Measurements from ENCODE around the gene MRPL10. TPM values are rescaled to one million over a fixed set of nuclear protein-coding genes. Genes with fewer than 3 reads are reported as not detected.

Gene MRPL10
- total and polyA plus RNA-seq, 2 donors (not counting 3 experiments of a cell fraction or from before 2014, with no cell fraction given), result 43.4 to 84.0 TPM

DNA sequence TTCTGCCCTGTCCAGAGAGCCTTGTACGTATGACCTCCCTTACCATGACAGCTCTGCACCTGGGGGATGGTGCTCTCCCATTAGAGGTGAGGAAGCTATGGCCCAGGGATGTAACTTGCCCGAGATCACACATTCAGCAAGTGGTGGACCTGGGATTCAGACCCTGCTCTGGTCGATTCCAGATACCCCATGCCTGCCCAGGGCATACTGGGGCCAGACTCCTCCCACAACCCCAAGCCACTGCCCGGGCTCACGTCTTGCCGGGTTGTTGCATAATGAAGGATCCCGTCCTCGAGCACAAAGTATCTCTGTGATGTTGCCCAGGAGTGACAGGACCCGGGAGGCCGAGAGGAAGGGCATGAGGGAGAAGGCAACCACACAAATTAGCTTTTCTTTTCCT is 11.9 kb downstream of the MRPL10 start:
- TF ChIP-seq POLR2A (IDR thresholded peaks at IDR 0.05; ENCODE audit: low read depth, low read length) (no peak), MYC (IDR thresholded peaks at IDR 0.05; ENCODE audit: low read depth, low read length) (no peak)
- TF ChIP-seq, protein P1, sequence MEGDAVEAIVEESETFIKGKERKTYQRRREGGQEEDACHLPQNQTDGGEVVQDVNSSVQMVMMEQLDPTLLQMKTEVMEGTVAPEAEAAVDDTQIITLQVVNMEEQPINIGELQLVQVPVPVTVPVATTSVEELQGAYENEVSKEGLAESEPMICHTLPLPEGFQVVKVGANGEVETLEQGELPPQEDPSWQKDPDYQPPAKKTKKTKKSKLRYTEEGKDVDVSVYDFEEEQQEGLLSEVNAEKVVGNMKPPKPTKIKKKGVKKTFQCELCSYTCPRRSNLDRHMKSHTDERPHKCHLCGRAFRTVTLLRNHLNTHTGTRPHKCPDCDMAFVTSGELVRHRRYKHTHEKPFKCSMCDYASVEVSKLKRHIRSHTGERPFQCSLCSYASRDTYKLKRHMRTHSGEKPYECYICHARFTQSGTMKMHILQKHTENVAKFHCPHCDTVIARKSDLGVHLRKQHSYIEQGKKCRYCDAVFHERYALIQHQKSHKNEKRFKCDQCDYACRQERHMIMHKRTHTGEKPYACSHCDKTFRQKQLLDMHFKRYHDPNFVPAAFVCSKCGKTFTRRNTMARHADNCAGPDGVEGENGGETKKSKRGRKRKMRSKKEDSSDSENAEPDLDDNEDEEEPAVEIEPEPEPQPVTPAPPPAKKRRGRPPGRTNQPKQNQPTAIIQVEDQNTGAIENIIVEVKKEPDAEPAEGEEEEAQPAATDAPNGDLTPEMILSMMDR (IDR thresholded peaks at IDR 0.05; ENCODE audit: extremely low read depth in 1 of 2, insufficient read depth in 1 of 2, low read depth in 1 of 2, low read length in 2 of 2), result no peak
- Histone ChIP-seq H3K9me3 (replicated peaks; ENCODE audit: control insufficient read depth, insufficient read depth, low read length) (no peaks in the 10 kb centered on the region), H3K36me3 (ENCODE audit: control insufficient read depth in 2 of 2, extremely low read depth in 1 of 2, insufficient read depth in 2 of 2, low read length in 2 of 2) (peaks cover 3 to 42% of the 10 kb centered on the region in 2 experiments), H3K4me1 (ENCODE audit: control insufficient read depth, extremely low read depth, insufficient read depth, low read length) (peaks cover 17% of the 10 kb centered on the region), H2AFZ (ENCODE audit: low read depth, low read length) (no peak overlapping the region), H3K4me3 (replicated peaks in 1 of 3; ENCODE audit: insufficient read depth in 1 of 3, low read depth in 1 of 3, low read length in 3 of 3) (no peak overlapping the region), H4K20me1 (replicated peaks; ENCODE audit: control insufficient read depth, extremely low read depth, insufficient read depth, low read length) (no peaks in the 10 kb centered on the region), H3K9ac (replicated peaks; ENCODE audit: extremely low read depth, insufficient read depth, low read length) (no peak overlapping the region), H3K27ac (ENCODE audit: insufficient read depth, low read depth, low read length) (no peak overlapping the region), H3K27me3 (ENCODE audit: control insufficient read depth in 2 of 2, insufficient read depth in 2 of 2, low read length in 2 of 2) (no peaks in the 10 kb centered on the region), H3K9me1 (replicated peaks; ENCODE audit: control insufficient read depth, extremely low read depth, insufficient read depth, low read length) (no peaks in the 10 kb centered on the region), H3K4me2 (ENCODE audit: insufficient read depth, low read length) (no peak overlapping the region), H3K79me2 (ENCODE audit: control insufficient read depth, insufficient read depth, low read length) (peaks cover 9% of the 10 kb centered on the region)
- DNase-seq (ENCODE audit: low read depth, low spot score), result no peak
- POLR2A ChIA-PET, result no interaction called here
- intact Hi-C loops (cut with micrococcal nuclease) (no loop called here), dilution Hi-C loops (cut with MboI; ENCODE audit: extremely low pct_ligation_motif_present, low sequenced_read_pairs) (no loop called here)
- BruUV-seq (replicated peaks), result no TSS peak
- no peak for FAIRE-seq
- CTCF ChIA-PET, result no interaction called here

DNA sequence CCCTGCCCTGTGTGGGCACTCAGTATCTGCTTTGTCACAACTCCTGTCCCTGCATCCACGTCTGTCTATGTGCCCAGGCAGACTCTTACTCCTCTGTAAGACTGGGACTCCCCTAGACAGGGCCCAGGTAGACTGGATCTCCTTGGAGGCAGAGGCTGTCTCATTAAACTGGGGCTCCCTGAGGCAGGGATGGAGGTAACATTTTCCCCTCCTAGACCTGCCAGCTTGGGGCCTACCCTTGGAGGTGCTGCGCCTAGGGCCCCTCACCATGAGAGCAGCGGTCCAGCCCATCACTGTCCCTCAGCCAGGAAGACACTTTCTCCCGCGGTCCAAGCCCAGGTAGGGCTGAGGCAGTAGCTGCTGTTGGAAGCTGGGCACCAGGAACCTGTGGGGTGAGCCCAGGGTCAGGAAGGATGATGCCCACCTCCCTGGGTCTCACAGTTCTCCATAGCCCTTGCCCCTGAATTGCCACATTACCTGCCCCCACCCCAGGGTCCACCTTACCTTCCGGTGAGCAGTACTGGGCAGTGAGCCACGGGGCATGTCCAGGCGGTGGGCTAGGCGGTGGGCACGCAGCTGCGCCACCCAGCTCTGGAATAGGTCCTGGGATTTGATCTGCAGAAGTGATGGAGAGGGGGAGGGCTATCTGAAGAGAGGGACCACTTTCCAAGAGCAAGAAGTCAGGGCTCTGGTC is 13.2 kb downstream of the MRPL10 start:
- H3K4me3 ChIP-seq (replicated peaks in 1 of 3; ENCODE audit: insufficient read depth in 1 of 3, low read depth in 1 of 3, low read length in 3 of 3), result no peak overlapping the region
- TF ChIP-seq, protein P2, sequence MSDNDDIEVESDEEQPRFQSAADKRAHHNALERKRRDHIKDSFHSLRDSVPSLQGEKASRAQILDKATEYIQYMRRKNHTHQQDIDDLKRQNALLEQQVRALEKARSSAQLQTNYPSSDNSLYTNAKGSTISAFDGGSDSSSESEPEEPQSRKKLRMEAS (IDR thresholded peaks at IDR 0.05; ENCODE audit: insufficient read depth, insufficient read length), result no peak
- no peak for TF ChIP-seq MYC (IDR thresholded peaks at IDR 0.05; ENCODE audit: low read depth, low read length)
- TF ChIP-seq FOS (IDR thresholded peaks at IDR 0.05; ENCODE audit: borderline replicate concordance, insufficient read depth, low read length), result no peak
- TF ChIP-seq, protein P1 (IDR thresholded peaks at IDR 0.05; ENCODE audit: extremely low read depth in 1 of 2, insufficient read depth in 1 of 2, low read depth in 1 of 2, low read length in 2 of 2), result no peak
- no peak for TF ChIP-seq POLR2AphosphoS5 (IDR thresholded peaks at IDR 0.05; ENCODE audit: insufficient read depth, low read depth, low read length)
- no peak for TF ChIP-seq POLR2A (IDR thresholded peaks at IDR 0.05; ENCODE audit: low read depth, low read length)
- no peak for TF ChIP-seq JUN (IDR thresholded peaks at IDR 0.05; ENCODE audit: borderline replicate concordance, insufficient read depth, insufficient read length, low read depth)
- TF ChIP-seq EZH2 (IDR thresholded peaks at IDR 0.05; ENCODE audit: borderline replicate concordance, low read depth, low read length, severe bottlenecking), result no peak
- no peak for TF ChIP-seq GATA2 (IDR thresholded peaks at IDR 0.05; ENCODE audit: insufficient read depth, insufficient read length, low read depth, low read length)
- FAIRE-seq, result no peak
- POLR2A ChIA-PET, result no interaction called here
- H3K4me1 ChIP-seq (ENCODE audit: control insufficient read depth, extremely low read depth, insufficient read depth, low read length), result peaks cover 17% of the 10 kb centered on the region
- H2AFZ ChIP-seq (ENCODE audit: low read depth, low read length), result no peak overlapping the region
- H3K4me2 ChIP-seq (ENCODE audit: insufficient read depth, low read length), result no peak overlapping the region
- H3K27ac ChIP-seq (ENCODE audit: insufficient read depth, low read depth, low read length), result no peak overlapping the region
- CTCF ChIA-PET, result no interaction called here
- no TSS peak for BruUV-seq (replicated peaks)
- intact Hi-C loops (cut with micrococcal nuclease) (no loop called here), dilution Hi-C loops (cut with MboI; ENCODE audit: extremely low pct_ligation_motif_present, low sequenced_read_pairs) (no loop called here)
- H3K9me3 ChIP-seq (replicated peaks; ENCODE audit: control insufficient read depth, insufficient read depth, low read length), result no peaks in the 10 kb centered on the region
- peaks cover 9% of the 10 kb centered on the region for H3K79me2 ChIP-seq (ENCODE audit: control insufficient read depth, insufficient read depth, low read length)
- no peaks in the 10 kb centered on the region for H3K9me1 ChIP-seq (replicated peaks; ENCODE audit: control insufficient read depth, extremely low read depth, insufficient read depth, low read length)
- H3K9ac ChIP-seq (replicated peaks; ENCODE audit: extremely low read depth, insufficient read depth, low read length), result no peak overlapping the region
- H4K20me1 ChIP-seq (replicated peaks; ENCODE audit: control insufficient read depth, extremely low read depth, insufficient read depth, low read length), result no peaks in the 10 kb centered on the region
- H3K27me3 ChIP-seq (ENCODE audit: control insufficient read depth in 2 of 2, insufficient read depth in 2 of 2, low read length in 2 of 2), result no peaks in the 10 kb centered on the region
- peaks cover 3 to 43% of the 10 kb centered on the region in 2 experiments for H3K36me3 ChIP-seq (ENCODE audit: control insufficient read depth in 2 of 2, extremely low read depth in 1 of 2, insufficient read depth in 2 of 2, low read length in 2 of 2)
- DNase-seq (ENCODE audit: low read depth, low spot score), result no peak
